ENCODE results near the gene TPCN2.

The TPCN2 gene

DNA sequence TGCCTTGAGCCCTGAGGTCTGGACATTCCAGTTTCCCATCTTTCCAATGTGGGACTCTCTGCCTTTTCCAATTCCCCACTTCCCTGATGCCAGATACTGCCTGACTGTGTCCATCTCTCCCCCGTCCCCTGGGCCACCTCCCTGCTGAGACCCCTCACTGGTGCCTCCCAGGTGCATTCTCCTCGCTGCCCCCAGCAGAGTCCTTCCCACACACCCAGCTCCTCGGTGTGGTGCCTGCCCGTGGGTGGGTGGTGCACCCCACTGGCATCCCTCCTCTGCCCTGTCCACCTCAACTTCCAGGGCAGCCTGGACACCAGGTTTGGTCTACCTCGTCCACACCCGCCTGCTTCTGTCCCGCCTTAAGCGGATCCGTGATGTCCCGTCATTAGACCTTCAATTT, 30.8 kb upstream of the TPCN2 start:
- Histone ChIP-seq H3K36me3 (no peaks in the 10 kb centered on the region), H3K27ac (no peak overlapping the region), H3K4me1 (ENCODE audit: control insufficient read depth in 1 of 2, insufficient read depth in 1 of 2, low read depth in 1 of 2, low read length in 1 of 2) (no peaks in the 10 kb centered on the region), H3K27me3 (peaks cover 28% of the 10 kb centered on the region), H3K4me3 (ENCODE audit: low read depth in 1 of 2, low read length in 1 of 2) (no peak overlapping the region), H3K9me3 (no peaks in the 10 kb centered on the region)
- no peak for TF ChIP-seq CTCF (IDR thresholded peaks at IDR 0.05)

DNA sequence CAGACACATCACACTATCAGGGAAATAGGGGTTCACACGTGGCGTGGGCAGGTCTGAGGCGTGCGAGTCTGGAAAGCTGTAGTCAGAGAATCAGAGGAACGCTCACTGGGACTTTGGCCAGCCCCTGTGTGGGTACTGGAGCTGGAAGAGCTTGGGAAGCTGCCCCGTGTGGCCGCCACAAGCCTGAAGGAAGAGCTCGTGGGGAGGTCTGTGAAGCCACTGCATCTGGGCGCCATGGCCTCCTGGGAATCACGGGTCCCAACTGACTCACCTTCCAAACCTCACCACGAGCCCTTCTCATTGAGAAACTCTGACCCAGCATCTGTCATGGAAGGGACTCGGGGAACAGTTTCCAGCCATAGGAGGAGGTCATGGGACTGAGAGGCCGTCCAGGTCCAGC, 29.8 kb upstream of the TPCN2 start:
- H3K4me3 ChIP-seq (ENCODE audit: low read depth in 1 of 2, low read length in 1 of 2) = no peak overlapping the region
- H3K27me3 ChIP-seq = peaks cover 18% of the 10 kb centered on the region
- no peaks in the 10 kb centered on the region for H3K9me3 ChIP-seq
- H3K4me1 ChIP-seq (ENCODE audit: control insufficient read depth in 1 of 2, insufficient read depth in 1 of 2, low read depth in 1 of 2, low read length in 1 of 2) = no peaks in the 10 kb centered on the region
- no peak for TF ChIP-seq CTCF (IDR thresholded peaks at IDR 0.05)
- no peak overlapping the region for H3K27ac ChIP-seq
- no peaks in the 10 kb centered on the region for H3K36me3 ChIP-seq

GRCh38 chr11:69022260-69022659, 26.5 kb upstream of the TPCN2 start:
- Histone ChIP-seq H3K9me3 (no peaks in the 10 kb centered on the region), H3K27me3 (no peaks in the 10 kb centered on the region), H3K36me3 (no peaks in the 10 kb centered on the region), H3K27ac (no peak overlapping the region), H3K4me3 (ENCODE audit: low read depth in 1 of 2, low read length in 1 of 2) (no peak overlapping the region), H3K4me1 (ENCODE audit: control insufficient read depth in 1 of 2, insufficient read depth in 1 of 2, low read depth in 1 of 2, low read length in 1 of 2) (peaks cover 8 to 10% of the 10 kb centered on the region in 2 experiments)
- no peak for TF ChIP-seq CTCF (IDR thresholded peaks at IDR 0.05)

- H3K27me3 ChIP-seq = no peaks in the 10 kb centered on the region
- H3K4me1 ChIP-seq (ENCODE audit: control insufficient read depth in 1 of 2, insufficient read depth in 1 of 2, low read depth in 1 of 2, low read length in 1 of 2) = peaks cover 30 to 33% of the 10 kb centered on the region in 2 experiments
- H3K36me3 ChIP-seq = no peaks in the 10 kb centered on the region
- TF ChIP-seq CTCF (IDR thresholded peaks at IDR 0.05) = no peak
- H3K9me3 ChIP-seq = no peaks in the 10 kb centered on the region
- no peak overlapping the region for H3K4me3 ChIP-seq (ENCODE audit: low read depth in 1 of 2, low read length in 1 of 2)
- no peak overlapping the region for H3K27ac ChIP-seq
Observed at GRCh38 chr11:69024509-69024908, 24.2 kb upstream of the TPCN2 start.

- no peaks in the 10 kb centered on the region for H3K9me3 ChIP-seq
- TF ChIP-seq CTCF (IDR thresholded peaks at IDR 0.05) = no peak
- no peaks in the 10 kb centered on the region for H3K27me3 ChIP-seq
- peak overlapping the region; percentile 35 to 48 for H3K4me3 ChIP-seq (ENCODE audit: low read depth in 1 of 2, low read length in 1 of 2)
- H3K27ac ChIP-seq = peak overlapping the region; percentile 84
- no peaks in the 10 kb centered on the region for H3K36me3 ChIP-seq
- peaks cover 53 to 54% of the 10 kb centered on the region in 2 experiments for H3K4me1 ChIP-seq (ENCODE audit: control insufficient read depth in 1 of 2, insufficient read depth in 1 of 2, low read depth in 1 of 2, low read length in 1 of 2)
Observed at GRCh38 chr11:69027704-69028372, 20.9 kb upstream of the TPCN2 start.
